ENCODE results near the gene FGD5. TPM values are rescaled to one million over a fixed set of nuclear protein-coding genes. Genes with fewer than 3 reads are reported as not detected.
"Not testable (repeated sequence)": the region's sequence is repeated elsewhere in the genome, so short reads cannot be mapped to it uniquely, and the experiment has no call there.

Gene FGD5
- total RNA-seq, 1 donor from 2014 or later = not detected

DNA sequence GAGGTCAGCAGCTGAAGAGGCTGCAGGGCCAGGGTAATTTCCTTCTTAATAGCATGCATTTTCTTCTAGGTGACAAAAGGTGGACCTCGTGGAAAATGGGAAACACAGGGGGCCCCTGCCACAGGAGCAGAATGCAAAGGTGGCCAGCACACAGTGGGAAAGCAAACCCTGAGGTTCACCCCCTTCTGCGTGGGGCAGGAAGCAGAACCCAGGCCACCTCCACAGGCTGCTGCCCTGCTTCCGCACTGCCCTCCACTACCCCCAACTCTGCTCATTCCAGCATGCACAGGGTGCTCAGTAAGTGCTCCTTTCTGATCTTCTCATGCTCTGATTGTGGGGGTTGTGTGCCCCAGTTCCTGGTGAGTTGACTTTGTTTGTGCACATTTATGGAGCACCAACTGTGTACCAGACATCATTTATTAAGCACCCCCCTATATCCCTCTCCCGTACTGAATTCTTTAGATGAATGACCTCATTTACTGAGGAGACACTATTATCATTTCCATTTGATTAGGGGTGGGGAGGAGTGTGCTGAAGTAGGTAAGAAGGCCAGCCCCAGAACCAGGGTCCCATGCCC, 12.7 kb upstream of the FGD5 start:
- H3K27me3 ChIP-seq (ENCODE audit: control insufficient read depth, insufficient read depth, low read length) = peaks cover 10% of the 10 kb centered on the region
- no peak for DNase-seq (ENCODE audit: low read depth)
- FAIRE-seq = no peak
- H3K36me3 ChIP-seq (ENCODE audit: control insufficient read depth, insufficient read depth, low read length) = no peaks in the 10 kb centered on the region
- H3K4me3 ChIP-seq (ENCODE audit: low read depth, low read length) = no peak overlapping the region
- TF ChIP-seq CTCF (IDR thresholded peaks at IDR 0.05; ENCODE audit: insufficient read depth, low read length, severe bottlenecking) = no peak

GRCh38 chr3:14806641-14807263, 12.0 kb upstream of the FGD5 start:
- peaks cover 13% of the 10 kb centered on the region for H3K27me3 ChIP-seq (ENCODE audit: control insufficient read depth, insufficient read depth, low read length)
- DNase-seq (ENCODE audit: low read depth) (peak; percentile 48), FAIRE-seq (no peak)
- no peak for TF ChIP-seq CTCF (IDR thresholded peaks at IDR 0.05; ENCODE audit: insufficient read depth, low read length, severe bottlenecking)
- H3K36me3 ChIP-seq (ENCODE audit: control insufficient read depth, insufficient read depth, low read length) = no peaks in the 10 kb centered on the region
- no peak overlapping the region for H3K4me3 ChIP-seq (ENCODE audit: low read depth, low read length)

- H3K36me3 ChIP-seq (ENCODE audit: control insufficient read depth, insufficient read depth, low read length) = no peaks in the 10 kb centered on the region
- DNase-seq (ENCODE audit: low read depth) (no peak), FAIRE-seq (no peak)
- H3K4me3 ChIP-seq (ENCODE audit: low read depth, low read length) = no peak overlapping the region
- no peak for TF ChIP-seq CTCF (IDR thresholded peaks at IDR 0.05; ENCODE audit: insufficient read depth, low read length, severe bottlenecking)
- H3K27me3 ChIP-seq (ENCODE audit: control insufficient read depth, insufficient read depth, low read length) = peaks cover 17% of the 10 kb centered on the region
Observed at GRCh38 chr3:14808025-14808424, 10.7 kb upstream of the FGD5 start.

DNA sequence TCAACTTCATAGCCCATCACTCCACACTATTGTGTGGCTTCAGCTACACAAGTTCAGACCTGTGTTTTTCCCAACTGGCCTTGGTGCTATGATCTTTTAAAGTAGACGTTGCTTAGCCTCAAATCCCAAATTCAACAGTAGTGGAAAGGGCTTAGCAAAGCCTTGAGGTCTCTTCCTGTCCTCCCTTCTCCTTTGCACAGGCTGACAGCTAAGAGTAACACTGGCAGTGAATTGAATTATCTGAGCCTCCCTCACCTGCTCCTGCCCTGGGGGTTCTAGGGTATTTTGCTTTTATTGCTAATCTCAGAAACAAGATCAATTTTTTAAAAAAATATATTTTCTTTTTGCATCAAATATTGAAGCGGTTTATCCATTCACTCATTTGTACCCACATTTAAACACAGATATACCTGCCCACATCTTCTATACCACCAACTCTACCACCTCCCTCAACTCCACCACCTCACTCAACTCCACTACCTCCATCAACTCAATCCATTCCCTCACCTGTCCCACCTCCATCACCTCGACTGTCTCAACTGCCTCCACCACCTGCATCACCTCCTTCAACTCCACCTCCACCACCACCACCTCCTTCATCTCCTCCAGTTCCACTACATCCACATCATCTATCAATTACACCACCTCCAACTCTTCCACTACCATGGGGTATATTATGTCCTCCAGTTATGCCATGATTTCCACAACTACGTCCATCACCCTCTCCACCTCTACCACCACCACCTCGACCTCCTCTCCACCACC, 10.1 kb upstream of the FGD5 start:
- FAIRE-seq (no peak), DNase-seq (ENCODE audit: low read depth) (no peak)
- no peak for TF ChIP-seq CTCF (IDR thresholded peaks at IDR 0.05; ENCODE audit: insufficient read depth, low read length, severe bottlenecking)
- Histone ChIP-seq H3K4me3 (ENCODE audit: low read depth, low read length) (no peak overlapping the region), H3K27me3 (ENCODE audit: control insufficient read depth, insufficient read depth, low read length) (peaks cover 17% of the 10 kb centered on the region), H3K36me3 (ENCODE audit: control insufficient read depth, insufficient read depth, low read length) (no peaks in the 10 kb centered on the region)

GRCh38 chr3:14809611-14810010, 9.2 kb upstream of the FGD5 start:
- DNase-seq (ENCODE audit: low read depth); H3K4me3 ChIP-seq (ENCODE audit: low read depth, low read length); H3K36me3 ChIP-seq (ENCODE audit: control insufficient read depth, insufficient read depth, low read length); FAIRE-seq: not testable (repeated sequence)
- H3K27me3 ChIP-seq (ENCODE audit: control insufficient read depth, insufficient read depth, low read length) = peaks cover 17% of the 10 kb centered on the region

DNA sequence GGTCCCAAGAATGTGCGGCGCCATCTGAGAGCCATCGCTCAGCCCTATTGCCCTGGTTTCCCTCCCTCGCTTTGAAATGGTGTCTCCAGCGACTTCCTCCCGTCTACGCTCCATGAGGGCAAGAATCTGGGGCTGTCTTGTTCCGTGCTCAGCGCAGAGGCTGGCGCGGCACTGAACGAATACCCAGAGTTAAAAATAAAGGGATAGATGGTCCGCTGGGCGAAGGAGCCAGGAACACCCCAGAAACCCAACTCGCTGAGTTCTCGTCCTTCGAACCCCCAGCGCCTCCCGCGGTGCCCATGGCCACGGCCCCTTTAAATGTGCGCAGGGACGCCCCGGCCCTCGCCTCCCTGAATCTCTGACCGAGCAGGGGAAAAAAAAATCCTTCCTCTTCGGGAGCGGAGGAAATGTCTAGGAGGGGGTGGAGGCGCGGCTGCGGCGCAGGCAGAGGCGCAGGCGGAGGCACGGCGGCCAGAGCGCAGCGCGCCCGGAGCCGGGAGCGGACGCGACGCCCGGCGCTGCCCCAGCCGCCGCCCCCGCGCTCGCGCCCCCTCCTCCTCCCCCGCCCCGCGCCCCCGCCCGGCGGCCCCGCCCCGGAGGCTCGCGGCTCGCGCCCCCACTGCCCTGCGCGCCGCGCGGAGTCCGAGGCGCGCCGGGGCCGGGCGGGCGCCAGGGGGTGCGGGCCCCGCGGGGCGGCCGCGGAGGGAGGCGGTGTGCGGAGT, 8.5 kb upstream of the FGD5 start:
- no peak for DNase-seq (ENCODE audit: low read depth)

More for the DNA sequence above, 8.5 kb upstream of the FGD5 start:
- Histone ChIP-seq H3K4me3 (ENCODE audit: low read depth, low read length) (no peak overlapping the region), H3K36me3 (ENCODE audit: control insufficient read depth, insufficient read depth, low read length) (no peaks in the 10 kb centered on the region), H3K27me3 (ENCODE audit: control insufficient read depth, insufficient read depth, low read length) (peaks cover 19% of the 10 kb centered on the region)
- no peak for FAIRE-seq
- TF ChIP-seq CTCF (IDR thresholded peaks at IDR 0.05; ENCODE audit: insufficient read depth, low read length, severe bottlenecking) = no peak
